Mammary epithelial cell (primary cell): ENCODE data around the gene HEBP2.

ENCODE experiments used
- EZH2 ChIP-seq: IDR thresholded peaks from 2 replicates; pipeline ENCODE4 v1.6.1; 2012; ENCODE audit warnings: low read length, inconsistent platforms, borderline replicate concordance
- TF ChIP-seq, protein P1 (sequence below), 2 donors: IDR thresholded peaks in 1 of 2; conservative IDR thresholded peaks in 1 of 2; 2 replicates each; pipeline ENCODE4 v1.5.1; 2011 to 2012; ENCODE audit warnings: inconsistent platforms in 2 of 2, low read length in 2 of 2, mild to moderate bottlenecking in 2 of 2, control low read depth in 1 of 2, low read depth in 1 of 2; ENCODE audit not compliant: insufficient read depth in 1 of 2; ENCODE audit errors: extremely low read depth in 1 of 2

DNA sequence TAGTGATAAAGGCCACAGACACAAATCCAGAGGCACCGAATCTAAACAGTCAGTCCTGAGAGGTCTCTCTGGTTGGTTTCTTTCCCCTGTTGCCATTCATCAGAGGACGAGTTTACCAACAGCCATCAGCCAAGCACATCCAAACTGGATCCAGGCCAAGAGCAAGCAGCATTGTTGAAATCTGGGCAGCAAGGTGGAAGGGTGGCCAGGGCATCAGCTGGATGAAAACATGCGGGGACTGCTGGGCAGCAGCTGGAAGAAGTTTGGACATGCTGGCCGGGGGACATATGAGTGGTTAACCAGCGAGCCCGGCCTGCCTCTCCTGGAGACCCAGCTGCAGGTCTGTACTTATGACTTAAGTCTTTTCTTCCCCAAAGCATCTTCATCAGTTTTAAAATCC lies 26.2 kb upstream of the HEBP2 start, which contains the start of gene SMIM28:
- TF ChIP-seq, protein P1, sequence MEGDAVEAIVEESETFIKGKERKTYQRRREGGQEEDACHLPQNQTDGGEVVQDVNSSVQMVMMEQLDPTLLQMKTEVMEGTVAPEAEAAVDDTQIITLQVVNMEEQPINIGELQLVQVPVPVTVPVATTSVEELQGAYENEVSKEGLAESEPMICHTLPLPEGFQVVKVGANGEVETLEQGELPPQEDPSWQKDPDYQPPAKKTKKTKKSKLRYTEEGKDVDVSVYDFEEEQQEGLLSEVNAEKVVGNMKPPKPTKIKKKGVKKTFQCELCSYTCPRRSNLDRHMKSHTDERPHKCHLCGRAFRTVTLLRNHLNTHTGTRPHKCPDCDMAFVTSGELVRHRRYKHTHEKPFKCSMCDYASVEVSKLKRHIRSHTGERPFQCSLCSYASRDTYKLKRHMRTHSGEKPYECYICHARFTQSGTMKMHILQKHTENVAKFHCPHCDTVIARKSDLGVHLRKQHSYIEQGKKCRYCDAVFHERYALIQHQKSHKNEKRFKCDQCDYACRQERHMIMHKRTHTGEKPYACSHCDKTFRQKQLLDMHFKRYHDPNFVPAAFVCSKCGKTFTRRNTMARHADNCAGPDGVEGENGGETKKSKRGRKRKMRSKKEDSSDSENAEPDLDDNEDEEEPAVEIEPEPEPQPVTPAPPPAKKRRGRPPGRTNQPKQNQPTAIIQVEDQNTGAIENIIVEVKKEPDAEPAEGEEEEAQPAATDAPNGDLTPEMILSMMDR (conservative IDR thresholded peaks at IDR 0.05 in 1 of 2, IDR thresholded peaks at IDR 0.05 in 1 of 2; ENCODE audit: extremely low read depth in 1 of 2, insufficient read depth in 1 of 2, low read depth in 1 of 2, low read length in 2 of 2) = no peak
- TF ChIP-seq EZH2 = no peak
